ENCODE results near the gene CACNA1A.
"Not testable (repeated sequence)": the region's sequence is repeated elsewhere in the genome, so short reads cannot be mapped to it uniquely, and the experiment has no call there.

The CACNA1A gene

GRCh38 chr19:13529721-13530120 is 23.4 kb upstream of the CACNA1A start:
- H3K27ac ChIP-seq (ENCODE audit: low read length); H3K4me1 ChIP-seq (ENCODE audit: control insufficient read depth in 1 of 2, insufficient read depth in 2 of 2, low read length in 2 of 2); H3K27me3 ChIP-seq (ENCODE audit: low read depth, low read length); H3K36me3 ChIP-seq (ENCODE audit: control insufficient read depth in 1 of 2, insufficient read depth in 2 of 2, low read length in 2 of 2); H3K9me3 ChIP-seq (ENCODE audit: control insufficient read depth in 1 of 2, low read length in 2 of 2); H3K4me3 ChIP-seq (ENCODE audit: low read depth in 1 of 2, low read length in 2 of 2): not testable (repeated sequence)

- Histone ChIP-seq H3K4me3 (ENCODE audit: low read depth in 1 of 2, low read length in 2 of 2) (no peak overlapping the region), H3K27ac (ENCODE audit: low read length) (no peak overlapping the region), H3K4me1 (ENCODE audit: control insufficient read depth in 1 of 2, insufficient read depth in 2 of 2, low read length in 2 of 2) (no peaks in the 10 kb centered on the region), H3K9me3 (ENCODE audit: control insufficient read depth in 1 of 2, low read length in 2 of 2) (no peaks in the 10 kb centered on the region), H3K27me3 (ENCODE audit: low read depth, low read length) (no peaks in the 10 kb centered on the region), H3K36me3 (ENCODE audit: control insufficient read depth in 1 of 2, insufficient read depth in 2 of 2, low read length in 2 of 2) (no peaks in the 10 kb centered on the region)
Observed at GRCh38 chr19:13526552-13526951, 20.3 kb upstream of the CACNA1A start.

GRCh38 chr19:13521066-13521465 is 14.8 kb upstream of the CACNA1A start:
- no peak overlapping the region for H3K4me3 ChIP-seq (ENCODE audit: low read depth in 1 of 2, low read length in 2 of 2)

GRCh38 chr19:13511947-13512346 is 5.7 kb upstream of the CACNA1A start:
- Histone ChIP-seq H3K9me3 (ENCODE audit: control insufficient read depth in 1 of 2, low read length in 2 of 2) (no peaks in the 10 kb centered on the region), H3K4me3 (ENCODE audit: low read depth in 1 of 2, low read length in 2 of 2) (no peak overlapping the region), H3K4me1 (ENCODE audit: control insufficient read depth in 1 of 2, insufficient read depth in 2 of 2, low read length in 2 of 2) (no peaks in the 10 kb centered on the region), H3K27me3 (ENCODE audit: low read depth, low read length) (peaks cover 9% of the 10 kb centered on the region), H3K27ac (ENCODE audit: low read length) (no peak overlapping the region), H3K36me3 (ENCODE audit: control insufficient read depth in 1 of 2, insufficient read depth in 2 of 2, low read length in 2 of 2) (no peaks in the 10 kb centered on the region)

More at GRCh38 chr19:13521066-13521465, 14.8 kb upstream of the CACNA1A start:
- Histone ChIP-seq H3K4me1 (ENCODE audit: control insufficient read depth in 1 of 2, insufficient read depth in 2 of 2, low read length in 2 of 2) (no peaks in the 10 kb centered on the region), H3K36me3 (ENCODE audit: control insufficient read depth in 1 of 2, insufficient read depth in 2 of 2, low read length in 2 of 2) (no peaks in the 10 kb centered on the region), H3K27ac (ENCODE audit: low read length) (no peak overlapping the region), H3K9me3 (ENCODE audit: control insufficient read depth in 1 of 2, low read length in 2 of 2) (peaks cover 15 to 16% of the 10 kb centered on the region in 2 donors), H3K27me3 (ENCODE audit: low read depth, low read length) (no peaks in the 10 kb centered on the region)

- Histone ChIP-seq H3K4me1 (ENCODE audit: control insufficient read depth in 1 of 2, insufficient read depth in 2 of 2, low read length in 2 of 2) (peaks cover 0 to 6% of the 10 kb centered on the region in 2 donors), H3K36me3 (ENCODE audit: control insufficient read depth in 1 of 2, insufficient read depth in 2 of 2, low read length in 2 of 2) (no peaks in the 10 kb centered on the region), H3K27ac (ENCODE audit: low read length) (no peak overlapping the region), H3K9me3 (ENCODE audit: control insufficient read depth in 1 of 2, low read length in 2 of 2) (no peaks in the 10 kb centered on the region), H3K4me3 (ENCODE audit: low read depth in 1 of 2, low read length in 2 of 2) (no peak overlapping the region), H3K27me3 (ENCODE audit: low read depth, low read length) (peaks cover 14% of the 10 kb centered on the region)
Observed at GRCh38 chr19:13507053-13507611, 853 bp upstream of the CACNA1A start.

- peak overlapping the region in 1 of 2 donors; percentile 62 for H3K4me3 ChIP-seq (ENCODE audit: low read depth in 1 of 2, low read length in 2 of 2)
- no peak overlapping the region for H3K27ac ChIP-seq (ENCODE audit: low read length)
- peaks cover 14% of the 10 kb centered on the region for H3K27me3 ChIP-seq (ENCODE audit: low read depth, low read length)
- no peaks in the 10 kb centered on the region for H3K36me3 ChIP-seq (ENCODE audit: control insufficient read depth in 1 of 2, insufficient read depth in 2 of 2, low read length in 2 of 2)
- H3K4me1 ChIP-seq (ENCODE audit: control insufficient read depth in 1 of 2, insufficient read depth in 2 of 2, low read length in 2 of 2): peaks cover 0 to 6% of the 10 kb centered on the region in 2 donors
- H3K9me3 ChIP-seq (ENCODE audit: control insufficient read depth in 1 of 2, low read length in 2 of 2): no peaks in the 10 kb centered on the region
Observed at GRCh38 chr19:13505761-13506470, 363 bp downstream of the CACNA1A start.

GRCh38 chr19:13505164-13505695 is 1.0 kb downstream of the CACNA1A start:
- no peaks in the 10 kb centered on the region for H3K36me3 ChIP-seq (ENCODE audit: control insufficient read depth in 1 of 2, insufficient read depth in 2 of 2, low read length in 2 of 2)
- H3K27ac ChIP-seq (ENCODE audit: low read length): no peak overlapping the region
- H3K4me3 ChIP-seq (ENCODE audit: low read depth in 1 of 2, low read length in 2 of 2): no peak overlapping the region
- peaks cover 0 to 6% of the 10 kb centered on the region in 2 donors for H3K4me1 ChIP-seq (ENCODE audit: control insufficient read depth in 1 of 2, insufficient read depth in 2 of 2, low read length in 2 of 2)
- H3K27me3 ChIP-seq (ENCODE audit: low read depth, low read length): peaks cover 14% of the 10 kb centered on the region
- no peaks in the 10 kb centered on the region for H3K9me3 ChIP-seq (ENCODE audit: control insufficient read depth in 1 of 2, low read length in 2 of 2)

GRCh38 chr19:13503570-13504235 is 2.6 kb downstream of the CACNA1A start:
- Histone ChIP-seq H3K27me3 (ENCODE audit: low read depth, low read length) (peaks cover 14% of the 10 kb centered on the region), H3K27ac (ENCODE audit: low read length) (no peak overlapping the region), H3K9me3 (ENCODE audit: control insufficient read depth in 1 of 2, low read length in 2 of 2) (no peaks in the 10 kb centered on the region), H3K4me1 (ENCODE audit: control insufficient read depth in 1 of 2, insufficient read depth in 2 of 2, low read length in 2 of 2) (peaks cover 0 to 6% of the 10 kb centered on the region in 2 donors), H3K4me3 (ENCODE audit: low read depth in 1 of 2, low read length in 2 of 2) (no peak overlapping the region), H3K36me3 (ENCODE audit: control insufficient read depth in 1 of 2, insufficient read depth in 2 of 2, low read length in 2 of 2) (no peaks in the 10 kb centered on the region)

- H3K27me3 ChIP-seq (ENCODE audit: low read depth, low read length): peaks cover 8% of the 10 kb centered on the region
- H3K9me3 ChIP-seq (ENCODE audit: control insufficient read depth in 1 of 2, low read length in 2 of 2): no peaks in the 10 kb centered on the region
- no peak overlapping the region for H3K27ac ChIP-seq (ENCODE audit: low read length)
- H3K4me1 ChIP-seq (ENCODE audit: control insufficient read depth in 1 of 2, insufficient read depth in 2 of 2, low read length in 2 of 2): peaks cover 0 to 6% of the 10 kb centered on the region in 2 donors
- H3K36me3 ChIP-seq (ENCODE audit: control insufficient read depth in 1 of 2, insufficient read depth in 2 of 2, low read length in 2 of 2): no peaks in the 10 kb centered on the region
- H3K4me3 ChIP-seq (ENCODE audit: low read depth in 1 of 2, low read length in 2 of 2): no peak overlapping the region
Observed at GRCh38 chr19:13502231-13502630, 4.0 kb downstream of the CACNA1A start.

- Histone ChIP-seq H3K36me3 (ENCODE audit: control insufficient read depth in 1 of 2, insufficient read depth in 2 of 2, low read length in 2 of 2) (no peaks in the 10 kb centered on the region), H3K4me1 (ENCODE audit: control insufficient read depth in 1 of 2, insufficient read depth in 2 of 2, low read length in 2 of 2) (no peaks in the 10 kb centered on the region), H3K27ac (ENCODE audit: low read length) (no peak overlapping the region), H3K9me3 (ENCODE audit: control insufficient read depth in 1 of 2, low read length in 2 of 2) (no peaks in the 10 kb centered on the region), H3K27me3 (ENCODE audit: low read depth, low read length) (no peaks in the 10 kb centered on the region), H3K4me3 (ENCODE audit: low read depth in 1 of 2, low read length in 2 of 2) (no peak overlapping the region)
Observed at GRCh38 chr19:13499692-13500091, 6.6 kb downstream of the CACNA1A start.

GRCh38 chr19:13493516-13494310 is 12.6 kb downstream of the CACNA1A start:
- Histone ChIP-seq H3K4me1 (ENCODE audit: control insufficient read depth in 1 of 2, insufficient read depth in 2 of 2, low read length in 2 of 2) (no peaks in the 10 kb centered on the region), H3K36me3 (ENCODE audit: control insufficient read depth in 1 of 2, insufficient read depth in 2 of 2, low read length in 2 of 2) (no peaks in the 10 kb centered on the region), H3K4me3 (ENCODE audit: low read depth in 1 of 2, low read length in 2 of 2) (no peak overlapping the region), H3K27ac (ENCODE audit: low read length) (no peak overlapping the region), H3K9me3 (ENCODE audit: control insufficient read depth in 1 of 2, low read length in 2 of 2) (no peaks in the 10 kb centered on the region), H3K27me3 (ENCODE audit: low read depth, low read length) (no peaks in the 10 kb centered on the region)
